Esophagus squamous epithelium (tissue), 4 donors: ENCODE results near the gene IKBKG.
"Not testable (repeated sequence)": the region's sequence is repeated elsewhere in the genome, so short reads cannot be mapped to it uniquely, and the experiment has no call there.

ENCODE experiments used
- CTCF ChIP-seq, 6 experiments: fragments of 450-650 bp in 4 of 6; fragments of 200-600 bp in 2 of 6; sonication (generic) in 2 of 6; IDR thresholded peaks; one replicate each; pipeline ENCODE4 v1.5.1; 2016 to 2019; ENCODE audit warnings: antibody characterized with exemption in 6 of 6, mild to moderate bottlenecking in 4 of 6, moderate library complexity in 4 of 6
- POLR2A ChIP-seq, 4 donors: fragments of 450-650 bp; IDR thresholded peaks; one replicate each; pipeline ENCODE4 v1.6.1; 2017; ENCODE audit warnings: antibody characterized with exemption in 4 of 4, mild to moderate bottlenecking in 4 of 4, moderate library complexity in 3 of 4

DNA sequence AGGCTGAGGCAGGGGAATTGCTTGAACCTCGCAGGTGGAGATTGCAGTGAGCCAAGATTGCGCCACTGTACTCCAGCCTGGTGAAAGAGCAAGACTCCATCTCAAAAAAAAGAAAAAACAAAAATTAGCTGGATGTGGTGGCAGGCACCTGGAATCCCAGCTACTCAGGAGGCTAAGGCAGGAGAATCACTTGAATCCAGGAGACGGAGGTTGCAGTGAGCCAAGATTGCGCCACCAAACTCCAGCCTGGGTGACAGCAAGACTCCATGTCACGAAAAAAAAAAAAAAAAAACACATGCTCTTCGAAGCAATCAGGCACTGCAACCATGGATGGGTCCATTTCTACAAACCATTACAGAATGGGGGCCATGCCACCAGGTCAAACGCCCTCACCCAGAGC lies 7.1 kb upstream of the IKBKG start:
- TF ChIP-seq CTCF, POLR2A (IDR thresholded peaks at IDR 0.05): not testable (repeated sequence)
